Esophagus muscularis mucosa (tissue), 4 donors: ENCODE data around the gene MANSC1. TPM values are rescaled to one million over a fixed set of nuclear protein-coding genes. Genes with fewer than 3 reads are reported as not detected.

Experiments
- DNase-seq: peaks from one replicate; pipeline ENCODE4 v3.0.0-alpha.2; 2017; ENCODE audit errors: extremely low spot score
- H3K27ac ChIP-seq, 4 donors: fragments of 200-600 bp; sonication (generic); replicated peaks in 1 of 4; 1 replicate in 3 of 4; 2 replicates in 1 of 4; pipeline ENCODE4 v1.5.1; 2016 to 2019; ENCODE audit warnings: mild to moderate bottlenecking in 1 of 4
- H3K27me3 ChIP-seq, 4 donors: fragments of 200-600 bp; sonication (generic); one replicate each; pipeline versions ENCODE4 v1.5.1 to v1.6.0; 2016 to 2019
- H3K36me3 ChIP-seq, 4 donors: fragments of 200-600 bp; sonication (generic); one replicate each; pipeline ENCODE4 v1.5.1; 2016 to 2019
- H3K4me1 ChIP-seq, 4 donors: fragments of 200-600 bp; sonication (generic); one replicate each; pipeline ENCODE4 v1.5.1; 2016 to 2019
- H3K4me3 ChIP-seq, 4 donors: fragments of 200-600 bp; sonication (generic); 1 replicate in 2 of 4; 2 replicates in 2 of 4; pipeline ENCODE4 v1.5.1; 2016 to 2019; ENCODE audit warnings: mild to moderate bottlenecking in 4 of 4, moderate library complexity in 1 of 4
- H3K9me3 ChIP-seq, 4 donors: fragments of 200-600 bp; sonication (generic); 1 replicate in 3 of 4; 2 replicates in 1 of 4; pipeline ENCODE4 v1.5.1; 2016 to 2019
- EP300 ChIP-seq: sonication (generic); formaldehyde crosslinking; IDR thresholded peaks from one replicate; pipeline ENCODE4 v1.6.1; 2017; ENCODE audit warnings: antibody characterized with exemption
- POLR2A ChIP-seq: fragments of 450-650 bp; IDR thresholded peaks from one replicate; pipeline ENCODE4 v1.6.1; 2017; ENCODE audit warnings: antibody characterized with exemption, moderate library complexity, mild to moderate bottlenecking, low read depth
- POLR2AphosphoS5 ChIP-seq, 2 donors: sonication (generic); formaldehyde crosslinking; IDR thresholded peaks; one replicate each; pipeline ENCODE4 v1.6.1; 2017; ENCODE audit warnings: antibody characterized with exemption in 2 of 2
- WGBS: methylation state at CpG from one replicate; pipeline ENCODE4 v1.1.5; 2018; 5-methylcytosine and 5-hydroxymethylcytosine counted together
- intact Hi-C: fragments of 100-400 bp; cut with DNase I; formaldehyde crosslinking; loops from one replicate; pipeline ENCODE4 v1.15.1; 2023
- total RNA-seq, 4 donors: library from RNA; depleted of rRNA; stranded (reverse); fragments of >200 nt; gene quantifications; one replicate each; pipeline versions ENCODE4 v1.1.0 to v1.2.1, GENCODE V29; 2016
- TF ChIP-seq, protein P1 (sequence below), 3 experiments: fragments of 200-600 bp in 2 of 3; fragments of 450-650 bp in 1 of 3; sonication (generic) in 2 of 3; IDR thresholded peaks; one replicate each; pipeline ENCODE4 v1.5.1; 2017 to 2019; ENCODE audit warnings: antibody characterized with exemption in 3 of 3, mild to moderate bottlenecking in 2 of 3, moderate library complexity in 1 of 3

Gene MANSC1
- total RNA-seq, 4 donors from 2014 or later = 15.9 to 22.9 (median 19.9) TPM

DNA sequence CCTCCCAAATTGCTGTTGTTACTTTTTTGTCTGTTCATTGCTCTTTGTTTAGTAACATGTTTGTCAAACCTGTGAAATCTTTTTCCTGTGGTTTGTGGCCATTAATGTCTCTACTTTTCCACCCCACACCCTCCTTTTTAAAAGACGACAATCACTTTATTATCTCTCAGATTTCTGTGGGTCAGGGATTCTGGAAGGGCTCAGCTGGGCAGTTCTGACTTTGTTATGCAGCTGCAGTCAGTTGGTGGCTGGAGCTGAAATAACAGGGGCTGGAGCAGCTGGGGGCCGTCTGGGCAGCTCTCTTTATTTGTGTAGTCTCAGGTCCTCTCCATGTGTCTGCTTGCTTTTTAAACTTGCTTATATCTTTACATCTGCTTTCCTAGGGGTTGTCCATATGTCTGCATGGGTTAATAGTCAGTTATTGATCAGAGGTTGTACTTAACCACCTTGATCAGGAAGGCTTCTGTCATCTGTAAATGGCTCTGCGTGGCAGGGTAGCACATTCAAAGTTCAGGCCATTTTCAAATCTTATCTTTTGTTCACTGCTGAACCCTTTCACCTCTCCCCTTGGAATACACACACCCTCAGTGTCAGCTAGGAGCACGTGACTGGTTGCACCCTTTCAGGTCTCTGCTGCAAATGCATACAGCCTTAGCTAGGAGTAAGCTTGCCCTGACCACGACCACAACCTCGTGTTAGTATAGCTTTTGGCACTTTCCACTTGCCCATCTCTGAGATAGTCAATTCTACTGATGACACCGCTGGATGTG, 34.7 kb upstream of the MANSC1 start:
- TF ChIP-seq POLR2AphosphoS5 (IDR thresholded peaks at IDR 0.05) (no peak), POLR2A (no peak), EP300 (no peak)
- TF ChIP-seq, protein P1, sequence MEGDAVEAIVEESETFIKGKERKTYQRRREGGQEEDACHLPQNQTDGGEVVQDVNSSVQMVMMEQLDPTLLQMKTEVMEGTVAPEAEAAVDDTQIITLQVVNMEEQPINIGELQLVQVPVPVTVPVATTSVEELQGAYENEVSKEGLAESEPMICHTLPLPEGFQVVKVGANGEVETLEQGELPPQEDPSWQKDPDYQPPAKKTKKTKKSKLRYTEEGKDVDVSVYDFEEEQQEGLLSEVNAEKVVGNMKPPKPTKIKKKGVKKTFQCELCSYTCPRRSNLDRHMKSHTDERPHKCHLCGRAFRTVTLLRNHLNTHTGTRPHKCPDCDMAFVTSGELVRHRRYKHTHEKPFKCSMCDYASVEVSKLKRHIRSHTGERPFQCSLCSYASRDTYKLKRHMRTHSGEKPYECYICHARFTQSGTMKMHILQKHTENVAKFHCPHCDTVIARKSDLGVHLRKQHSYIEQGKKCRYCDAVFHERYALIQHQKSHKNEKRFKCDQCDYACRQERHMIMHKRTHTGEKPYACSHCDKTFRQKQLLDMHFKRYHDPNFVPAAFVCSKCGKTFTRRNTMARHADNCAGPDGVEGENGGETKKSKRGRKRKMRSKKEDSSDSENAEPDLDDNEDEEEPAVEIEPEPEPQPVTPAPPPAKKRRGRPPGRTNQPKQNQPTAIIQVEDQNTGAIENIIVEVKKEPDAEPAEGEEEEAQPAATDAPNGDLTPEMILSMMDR (IDR thresholded peaks at IDR 0.05) = no peak
- no peak overlapping the region for H3K27ac ChIP-seq
- no peak for DNase-seq
- intact Hi-C loops = no loop called here
- H3K4me3 ChIP-seq = no peak overlapping the region
- peaks cover 0 to 17% (median 9%) of the 10 kb centered on the region in 4 donors for H3K4me1 ChIP-seq
- WGBS = 82% methylated on average over 7 of the region's 7 CpGs
- H3K9me3 ChIP-seq = no peaks in the 10 kb centered on the region
- H3K36me3 ChIP-seq = no peaks in the 10 kb centered on the region
- H3K27me3 ChIP-seq = no peaks in the 10 kb centered on the region

DNA sequence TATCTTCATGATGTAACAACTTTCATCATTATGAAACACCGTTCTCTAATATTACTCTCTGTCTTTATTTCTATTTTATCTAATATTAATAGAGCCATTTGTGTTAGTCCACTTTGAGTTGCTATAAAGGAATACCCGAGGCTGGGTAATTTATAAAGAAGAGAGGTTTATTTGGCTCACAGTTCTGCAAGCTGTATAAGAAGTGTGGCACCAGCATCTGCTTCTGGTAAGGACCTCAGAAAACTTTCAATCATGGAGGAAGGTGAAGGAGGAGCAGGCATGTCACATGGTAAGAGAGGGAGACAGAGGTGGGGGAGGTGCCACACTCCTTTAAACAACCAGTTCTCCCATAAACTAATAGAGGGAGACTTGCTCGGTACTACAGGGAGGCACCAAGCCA, 31.9 kb upstream of the MANSC1 start:
- WGBS = 91% methylated on average over 3 of the region's 3 CpGs
- H3K27me3 ChIP-seq = no peaks in the 10 kb centered on the region
- no peak for DNase-seq
- H3K27ac ChIP-seq = no peak overlapping the region
- intact Hi-C loops = no loop called here
- H3K4me1 ChIP-seq = peaks cover 0 to 12% (median 10%) of the 10 kb centered on the region in 4 donors
- H3K4me3 ChIP-seq = no peak overlapping the region
- no peaks in the 10 kb centered on the region for H3K36me3 ChIP-seq
- no peaks in the 10 kb centered on the region for H3K9me3 ChIP-seq
- TF ChIP-seq POLR2AphosphoS5 (IDR thresholded peaks at IDR 0.05) (no peak), EP300 (no peak), POLR2A (no peak)
- TF ChIP-seq, protein P1 (IDR thresholded peaks at IDR 0.05) = no peak

DNA sequence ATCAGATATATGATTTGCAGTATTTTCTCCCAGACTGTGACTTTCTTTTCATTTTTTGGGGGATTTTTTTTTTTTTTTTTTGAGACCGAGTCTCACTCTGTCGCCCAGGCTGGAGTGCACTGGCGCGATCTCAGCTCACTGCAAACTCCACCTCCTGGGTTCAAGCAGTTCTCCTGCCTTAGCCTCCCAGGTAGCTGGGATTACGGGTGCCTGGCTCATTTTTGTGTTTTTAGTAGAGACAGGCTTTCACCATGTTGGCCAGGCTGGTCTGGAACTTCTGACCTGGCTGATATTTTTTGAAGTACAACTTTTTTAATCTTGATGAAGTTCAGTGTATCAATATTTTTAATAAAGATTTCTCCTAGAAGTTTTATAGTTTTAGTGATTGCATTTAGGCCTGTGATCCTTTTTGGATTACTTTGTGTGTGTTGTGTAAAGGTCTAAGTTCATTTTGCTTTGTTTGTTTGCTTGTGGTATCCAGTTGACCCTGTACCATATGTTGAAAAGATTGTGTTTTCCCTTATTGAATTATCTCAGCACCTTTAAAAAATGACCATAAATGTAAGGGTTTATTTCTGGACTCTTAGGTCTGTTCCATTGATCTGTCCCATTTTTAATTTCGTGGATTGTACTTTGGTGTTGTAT, 31.0 kb upstream of the MANSC1 start:
- Histone ChIP-seq H3K9me3 (no peaks in the 10 kb centered on the region), H3K27ac (no peak overlapping the region), H3K4me3 (no peak overlapping the region), H3K36me3 (no peaks in the 10 kb centered on the region), H3K4me1 (peaks cover 0 to 12% (median 10%) of the 10 kb centered on the region in 4 donors), H3K27me3 (no peaks in the 10 kb centered on the region)
- DNase-seq = no peak
- intact Hi-C loops = no loop called here
- WGBS = 96% methylated on average over 6 of the region's 6 CpGs
- no peak for TF ChIP-seq EP300
- no peak for TF ChIP-seq POLR2A
- TF ChIP-seq POLR2AphosphoS5 (IDR thresholded peaks at IDR 0.05) = no peak
- TF ChIP-seq, protein P1 (IDR thresholded peaks at IDR 0.05) = no peak

DNA sequence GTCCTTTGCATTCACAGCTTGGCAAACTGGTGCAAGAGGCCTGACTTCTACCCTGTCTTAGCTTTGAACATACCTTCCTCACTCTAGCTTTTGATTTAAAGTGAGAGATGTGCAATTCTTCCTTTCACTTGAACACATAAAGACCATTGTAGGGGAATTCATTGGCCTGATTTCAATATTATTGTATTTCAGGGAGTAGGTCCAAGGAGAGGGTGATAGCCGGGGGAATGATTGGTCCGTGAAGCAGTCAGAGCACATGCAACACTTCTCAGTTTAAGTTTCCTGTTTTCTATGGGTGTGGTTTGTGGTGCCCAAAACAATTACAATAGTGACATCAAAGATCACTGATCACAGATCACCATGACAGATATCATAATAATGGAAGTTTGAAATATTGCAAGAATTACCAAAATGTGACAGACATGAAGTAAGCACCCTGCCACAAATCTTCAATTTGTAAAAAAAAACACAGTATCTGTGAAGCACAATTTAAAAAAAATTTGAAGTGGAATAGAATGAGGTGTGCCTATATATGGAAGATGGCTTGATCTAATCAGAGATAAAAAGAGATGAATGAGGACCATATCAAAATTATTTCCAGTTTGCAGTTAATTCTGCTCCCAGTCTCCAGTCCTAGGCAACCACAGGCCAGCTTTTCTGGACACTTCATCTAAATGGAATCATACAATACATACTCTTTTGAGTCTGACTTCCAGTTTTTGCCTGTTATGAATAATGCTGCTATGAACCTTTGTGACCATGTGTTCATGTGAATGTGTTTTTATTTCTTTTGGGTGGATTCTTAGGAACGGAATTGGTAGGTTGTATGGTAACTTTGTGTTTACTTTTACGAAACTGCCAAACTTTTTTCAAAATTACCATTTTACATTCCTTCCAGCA, 30.0 kb upstream of the MANSC1 start:
- intact Hi-C loops = loop anchor here (5.0 kb wide), 1 partner anchor 277 kb away; no protein-coding TSS in a partner anchor
- H3K27ac ChIP-seq = peak overlapping the region in 1 of 4 donors; percentile 10
- no peak for DNase-seq
- no peaks in the 10 kb centered on the region for H3K27me3 ChIP-seq
- no peak for TF ChIP-seq EP300
- TF ChIP-seq, protein P1 (IDR thresholded peaks at IDR 0.05) = no peak
- no peak for TF ChIP-seq POLR2AphosphoS5 (IDR thresholded peaks at IDR 0.05)
- no peak for TF ChIP-seq POLR2A
- WGBS = 62% methylated on average over 4 of the region's 4 CpGs
- H3K4me1 ChIP-seq = peaks cover 0 to 12% (median 10%) of the 10 kb centered on the region in 4 donors
- no peaks in the 10 kb centered on the region for H3K9me3 ChIP-seq
- no peaks in the 10 kb centered on the region for H3K36me3 ChIP-seq
- no peak overlapping the region for H3K4me3 ChIP-seq
